Body of pancreas (tissue), 4 donors: ENCODE results near the gene RPL41. TPM values are rescaled to one million over a fixed set of nuclear protein-coding genes. Genes with fewer than 3 reads are reported as not detected.
A peak's percentile ranks its signal among the peaks of the same experiment; 100 is the strongest.

Source experiments
- ATAC-seq: fragments of 150-250 bp; one replicate; pipeline ENCODE4 v1.9.1; 2016
- DNase-seq, 4 donors: peaks; one replicate each; pipeline ENCODE4 v3.0.0-alpha.2; 2019
- H3K27ac ChIP-seq, 4 donors: fragments of 200-600 bp; sonication (generic); 1 replicate in 3 of 4; 2 replicates in 1 of 4; pipeline versions ENCODE4 v1.5.1 to v1.6.1; 2016 to 2019; ENCODE audit warnings: mild to moderate bottlenecking in 1 of 4, mixed read lengths in 1 of 4, moderate library complexity in 1 of 4
- H3K27me3 ChIP-seq, 2 donors: fragments of 200-600 bp; sonication (generic); one replicate each; pipeline ENCODE4 v1.6.0; 2016; ENCODE audit warnings: mild to moderate bottlenecking in 1 of 2
- H3K36me3 ChIP-seq, 2 donors: fragments of 200-600 bp; sonication (generic); replicated peaks in 1 of 2; 2 replicates each; pipeline ENCODE4 v1.5.1; 2016; ENCODE audit warnings: low read depth in 2 of 2; ENCODE audit not compliant: insufficient read depth in 1 of 2
- H3K4me1 ChIP-seq: fragments of 200-600 bp; sonication (generic); one replicate; pipeline ENCODE4 v1.6.0; 2016
- H3K4me3 ChIP-seq, 2 donors: fragments of 200-600 bp; sonication (generic); 1 replicate in 1 of 2; 2 replicates in 1 of 2; pipeline ENCODE4 v1.5.1; 2016 to 2019
- H3K9me3 ChIP-seq, 3 donors: fragments of 200-600 bp; sonication (generic); 1 replicate in 2 of 3; 2 replicates in 1 of 3; pipeline ENCODE4 v1.5.1; 2016
- POLR2A ChIP-seq, 3 donors: fragments of 450-650 bp; IDR thresholded peaks; one replicate each; pipeline ENCODE4 v1.6.1; 2016; ENCODE audit warnings: antibody characterized with exemption in 3 of 3, mild to moderate bottlenecking in 2 of 3
- WGBS, 2 donors: methylation state at CpG; one replicate each; pipeline ENCODE4 v1.1.5; 2017; 5-methylcytosine and 5-hydroxymethylcytosine counted together
- intact Hi-C: fragments of 100-400 bp; cut with DNase I; formaldehyde crosslinking; loops from one replicate; pipeline ENCODE4 v1.15.1; 2023
- total RNA-seq, 2 donors: library from RNA; depleted of rRNA; stranded (reverse); fragments of >200 nt; gene quantifications; one replicate each; pipeline ENCODE4 v1.1.0, GENCODE V29; 2016
- TF ChIP-seq, protein P1 (sequence below), 7 experiments: fragments of 450-650 bp in 4 of 7; fragments of 200-600 bp in 3 of 7; sonication (generic) in 3 of 7; IDR thresholded peaks; one replicate each; pipeline ENCODE4 v1.5.1; 2016 to 2019; ENCODE audit warnings: antibody characterized with exemption in 7 of 7

Gene RPL41
- total RNA-seq, 2 donors from 2014 or later: 1,174 to 2,214 TPM

DNA sequence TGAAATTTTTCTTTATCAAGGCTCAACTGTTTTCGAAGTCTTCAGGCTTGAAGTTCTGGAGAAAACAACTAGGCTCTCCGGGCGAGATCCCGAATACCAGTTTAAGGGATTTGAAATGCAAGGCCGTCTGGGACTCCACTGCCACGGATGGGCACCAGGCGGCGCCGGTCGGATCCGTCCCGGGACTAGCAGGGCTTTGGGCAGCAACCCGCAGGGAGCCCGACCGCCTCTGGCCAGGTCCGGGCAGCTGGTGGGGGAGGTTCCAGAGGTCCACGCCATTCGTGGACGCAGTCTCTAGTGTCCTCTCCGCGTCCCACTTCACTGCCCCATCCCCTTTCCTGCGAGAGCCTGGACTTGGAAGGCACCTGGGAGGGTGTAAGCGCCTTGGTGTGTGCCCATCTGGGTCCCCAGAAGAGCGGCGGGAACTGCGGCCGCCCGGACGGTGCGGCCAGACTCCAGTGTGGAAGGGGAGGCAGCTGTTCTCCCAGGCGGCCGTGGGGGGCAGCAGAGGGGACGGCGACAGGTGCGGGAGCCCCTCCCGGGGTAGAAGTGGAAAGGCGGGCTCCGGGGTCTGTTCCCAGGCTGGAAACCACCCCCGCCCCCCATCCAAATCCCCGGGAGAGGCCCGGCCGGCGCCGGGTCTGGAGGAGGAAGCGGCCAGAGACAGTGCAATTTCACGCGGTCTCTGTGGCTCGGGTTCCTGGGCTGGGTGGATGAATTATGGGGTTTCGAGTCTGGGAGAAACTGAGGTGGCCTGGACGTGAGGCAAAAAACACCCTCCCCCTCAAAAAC, 37.3 kb upstream of the RPL41 start:
- DNase-seq (peak; percentile 94 to 96 (median 95)), ATAC-seq (peak; percentile 74)
- Histone ChIP-seq H3K4me3 (peak overlapping the region; percentile 6 to 58), H3K9me3 (no peaks in the 10 kb centered on the region), H3K27ac (peak overlapping the region; percentile 95 to 98 (median 98)), H3K36me3 (peaks cover 0 to 2% of the 10 kb centered on the region in 2 donors), H3K27me3 (no peaks in the 10 kb centered on the region), H3K4me1 (peaks cover 45% of the 10 kb centered on the region)
- TF ChIP-seq, protein P1, sequence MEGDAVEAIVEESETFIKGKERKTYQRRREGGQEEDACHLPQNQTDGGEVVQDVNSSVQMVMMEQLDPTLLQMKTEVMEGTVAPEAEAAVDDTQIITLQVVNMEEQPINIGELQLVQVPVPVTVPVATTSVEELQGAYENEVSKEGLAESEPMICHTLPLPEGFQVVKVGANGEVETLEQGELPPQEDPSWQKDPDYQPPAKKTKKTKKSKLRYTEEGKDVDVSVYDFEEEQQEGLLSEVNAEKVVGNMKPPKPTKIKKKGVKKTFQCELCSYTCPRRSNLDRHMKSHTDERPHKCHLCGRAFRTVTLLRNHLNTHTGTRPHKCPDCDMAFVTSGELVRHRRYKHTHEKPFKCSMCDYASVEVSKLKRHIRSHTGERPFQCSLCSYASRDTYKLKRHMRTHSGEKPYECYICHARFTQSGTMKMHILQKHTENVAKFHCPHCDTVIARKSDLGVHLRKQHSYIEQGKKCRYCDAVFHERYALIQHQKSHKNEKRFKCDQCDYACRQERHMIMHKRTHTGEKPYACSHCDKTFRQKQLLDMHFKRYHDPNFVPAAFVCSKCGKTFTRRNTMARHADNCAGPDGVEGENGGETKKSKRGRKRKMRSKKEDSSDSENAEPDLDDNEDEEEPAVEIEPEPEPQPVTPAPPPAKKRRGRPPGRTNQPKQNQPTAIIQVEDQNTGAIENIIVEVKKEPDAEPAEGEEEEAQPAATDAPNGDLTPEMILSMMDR (IDR thresholded peaks at IDR 0.05): peak; percentile 68 to 95 (median 92)
- TF ChIP-seq POLR2A (IDR thresholded peaks at IDR 0.05): peak; percentile 81 to 92 (median 90)
- intact Hi-C loops: no loop called here
- 0 to 1% methylated on average over 18 to 49 of the region's 50 CpGs for WGBS, 2 donors

DNA sequence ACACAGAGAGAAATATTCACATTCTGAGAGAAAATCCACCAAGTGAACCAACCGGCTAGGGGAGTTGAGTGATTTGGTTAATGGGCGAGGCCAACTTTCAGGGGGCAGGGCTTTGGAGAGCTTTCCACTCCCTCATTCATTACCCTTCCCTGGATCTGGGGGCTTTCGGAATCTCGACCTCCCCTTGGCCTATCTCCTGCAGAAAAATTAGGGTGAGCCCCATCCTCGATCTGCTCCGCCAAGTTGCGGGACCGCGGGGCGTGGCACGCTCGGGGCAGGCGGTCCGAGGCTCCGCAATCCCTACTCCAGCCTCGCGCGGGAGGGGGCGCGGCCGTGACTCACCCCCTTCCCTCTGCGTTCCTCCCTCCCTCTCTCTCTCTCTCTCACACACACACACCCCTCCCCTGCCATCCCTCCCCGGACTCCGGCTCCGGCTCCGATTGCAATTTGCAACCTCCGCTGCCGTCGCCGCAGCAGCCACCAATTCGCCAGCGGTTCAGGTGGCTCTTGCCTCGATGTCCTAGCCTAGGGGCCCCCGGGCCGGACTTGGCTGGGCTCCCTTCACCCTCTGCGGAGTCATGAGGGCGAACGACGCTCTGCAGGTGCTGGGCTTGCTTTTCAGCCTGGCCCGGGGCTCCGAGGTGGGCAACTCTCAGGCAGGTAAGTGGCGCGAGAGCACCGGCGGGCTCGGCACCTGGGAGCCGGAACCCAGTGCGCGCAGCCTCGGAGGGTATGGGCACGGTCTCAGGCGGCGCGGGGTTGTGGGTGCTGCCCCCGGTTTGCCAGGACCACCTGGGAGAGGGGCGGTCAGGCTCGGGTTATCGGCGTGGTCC, 36.5 kb upstream of the RPL41 start, which contains the start of gene ERBB3:
ERBB3 (plus strand) TSS at position 443 of the 833 bp plus-strand sequence; CDS start at position 579, 136 bp downstream.
- Histone ChIP-seq H3K36me3 (peaks cover 0 to 3% of the 10 kb centered on the region in 2 donors), H3K27ac (peak within 1 kb of the TSS; percentile 95 to 98 (median 98)), H3K4me1 (peaks cover 53% of the 10 kb centered on the region), H3K27me3 (no peaks in the 10 kb centered on the region), H3K9me3 (no peaks in the 10 kb centered on the region), H3K4me3 (peak within 1 kb of the TSS; percentile 58 to 84)
- ATAC-seq (peak; percentile 84), DNase-seq (peak; percentile 89 to 92 (median 92))
- peak; percentile 92 to 97 (median 95) for TF ChIP-seq POLR2A (IDR thresholded peaks at IDR 0.05)
- TF ChIP-seq, protein P1 (IDR thresholded peaks at IDR 0.05): peak in 6 of 7 experiments; percentile 9 to 66 (median 49)
- WGBS, 2 donors: 0 to 1% methylated on average over 32 to 59 of the region's 59 CpGs
- intact Hi-C loops: no loop called here

DNA sequence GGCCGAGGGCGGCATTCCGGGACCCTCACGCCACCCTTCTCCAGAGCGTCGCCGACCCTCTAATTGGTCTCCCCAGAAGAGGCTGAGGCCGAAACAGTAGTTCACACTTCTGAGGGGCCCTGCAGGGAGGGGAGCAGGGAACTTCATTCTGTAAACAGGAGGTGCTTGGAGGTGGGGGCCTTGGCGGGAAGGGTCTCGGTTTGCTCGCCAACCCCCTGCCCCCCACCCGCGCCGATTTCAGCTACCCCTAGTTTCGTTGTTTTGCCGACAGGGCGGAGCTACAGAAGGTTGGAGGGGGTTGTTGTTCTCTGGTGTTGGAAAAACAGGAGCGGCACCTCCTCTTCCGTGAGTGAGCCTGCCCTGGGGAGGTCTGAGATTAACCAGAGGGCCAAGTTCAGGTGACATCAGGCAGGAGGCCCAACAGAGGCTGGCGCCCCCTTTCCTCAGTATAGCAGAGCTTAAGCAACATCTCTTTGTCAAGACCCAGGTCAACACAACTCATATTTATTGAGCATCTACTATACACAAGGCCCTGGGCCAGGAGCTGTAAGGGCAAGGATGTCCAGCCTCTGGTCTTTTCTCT, 35.8 kb upstream of the RPL41 start:
- DNase-seq: peak; percentile 71 to 82 (median 78)
- Histone ChIP-seq H3K27me3 (no peaks in the 10 kb centered on the region), H3K4me3 (peak overlapping the region; percentile 58 to 84), H3K4me1 (peaks cover 58% of the 10 kb centered on the region), H3K36me3 (peaks cover 0 to 4% of the 10 kb centered on the region in 2 donors), H3K9me3 (no peaks in the 10 kb centered on the region), H3K27ac (peak overlapping the region; percentile 95 to 98 (median 98))
- ATAC-seq: peak; percentile 31
- TF ChIP-seq, protein P1 (IDR thresholded peaks at IDR 0.05): peak in 2 of 7 experiments; percentile 7 to 10
- peak; percentile 19 to 30 (median 27) for TF ChIP-seq POLR2A (IDR thresholded peaks at IDR 0.05)
- intact Hi-C loops: no loop called here
- 1 to 8% methylated on average over 11 to 20 of the region's 20 CpGs for WGBS, 2 donors

DNA sequence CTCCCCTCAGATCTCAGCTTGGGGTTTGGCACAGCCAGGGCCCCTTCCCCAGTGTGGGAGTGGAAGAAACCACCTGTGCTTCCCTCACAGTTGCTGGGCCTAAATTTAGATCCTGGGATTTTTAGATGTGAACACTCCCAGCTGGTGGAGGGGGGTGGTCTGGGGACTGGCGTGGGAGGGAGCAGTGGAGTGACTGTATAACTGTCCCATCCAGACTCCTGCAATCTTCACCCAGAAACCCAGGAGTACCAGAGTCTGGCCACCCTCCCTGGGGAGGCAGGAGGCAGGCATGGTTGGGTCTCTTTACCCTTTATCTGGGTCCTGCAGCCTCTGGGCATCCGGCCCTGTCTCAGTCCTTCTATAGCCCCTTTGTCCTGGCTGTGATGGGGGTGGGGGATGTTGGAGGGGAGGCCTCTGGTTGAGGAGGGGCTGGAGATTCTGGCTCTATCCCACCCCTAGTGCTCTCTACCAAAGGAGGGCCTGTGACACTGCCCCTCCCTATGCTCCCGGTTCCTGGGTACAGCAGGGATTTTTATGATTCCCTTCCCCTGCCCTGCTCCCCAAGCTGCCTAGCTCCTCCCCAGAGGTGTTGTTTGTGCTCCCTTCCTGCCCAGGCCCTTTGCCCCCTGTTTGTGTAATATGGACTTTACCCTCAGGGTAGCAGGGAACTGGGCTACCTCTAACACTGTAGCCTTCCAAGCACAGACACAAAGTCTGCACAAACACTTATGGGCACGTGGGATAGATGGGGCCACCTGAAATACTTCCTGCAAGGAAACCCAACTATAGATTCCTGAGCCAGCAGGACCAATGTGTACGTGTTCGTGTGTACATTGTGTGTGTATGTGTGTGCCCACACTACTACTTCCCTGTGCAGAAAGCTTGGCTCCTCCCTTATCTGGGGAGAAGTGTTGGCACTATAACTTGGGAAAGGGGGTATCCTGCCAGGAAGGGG, 34.8 kb upstream of the RPL41 start:
- Histone ChIP-seq H3K4me3 (peak overlapping the region in 1 of 2 donors; percentile 84), H3K27me3 (no peaks in the 10 kb centered on the region), H3K27ac (peak overlapping the region; percentile 95 to 98 (median 98)), H3K9me3 (no peaks in the 10 kb centered on the region), H3K36me3 (peaks cover 0 to 4% of the 10 kb centered on the region in 2 donors), H3K4me1 (peaks cover 68% of the 10 kb centered on the region)
- DNase-seq: peak; percentile 68 to 87 (median 81)
- 7 to 9% methylated on average over 5 to 6 of the region's 6 CpGs for WGBS, 2 donors
- TF ChIP-seq POLR2A (IDR thresholded peaks at IDR 0.05): peak; percentile 45 to 57 (median 47)
- TF ChIP-seq, protein P1 (IDR thresholded peaks at IDR 0.05): no peak
- intact Hi-C loops: no loop called here
- ATAC-seq: peak; percentile 33
